Osteoblast (primary cell): ENCODE measurements around the gene ARRDC3. TPM values are rescaled to one million over a fixed set of nuclear protein-coding genes. Genes with fewer than 3 reads are reported as not detected.

Experiments used
- DNase-seq: peaks from one replicate; pipeline ENCODE4 v3.0.0; 2011; ENCODE audit warnings: low spot score, mixed read lengths; ENCODE audit not compliant: insufficient read length; ENCODE audit errors: missing footprints
- H2AFZ ChIP-seq: 2 replicates; pipeline ENCODE4 v1.6.0; 2011; ENCODE audit warnings: mild to moderate bottlenecking, low read length
- H3K27ac ChIP-seq: 2 replicates; pipeline ENCODE4 v1.5.1; 2011; ENCODE audit warnings: mild to moderate bottlenecking, low read depth, low read length, moderate library complexity
- H3K27me3 ChIP-seq: 2 replicates; pipeline ENCODE4 v1.6.0; 2012; ENCODE audit warnings: mild to moderate bottlenecking, control low read depth, inconsistent platforms, low read length, moderate library complexity; ENCODE audit not compliant: insufficient read depth
- H3K36me3 ChIP-seq: 2 replicates; pipeline ENCODE4 v1.5.1; 2011; ENCODE audit warnings: mild to moderate bottlenecking, low read length, control low read depth, moderate library complexity; ENCODE audit not compliant: insufficient read depth
- H3K4me1 ChIP-seq: 2 replicates; pipeline ENCODE4 v1.5.1; 2011; ENCODE audit warnings: mild to moderate bottlenecking, low read length, control low read depth, moderate library complexity; ENCODE audit not compliant: insufficient read depth
- H3K4me2 ChIP-seq: 2 replicates; pipeline ENCODE4 v1.6.0; 2011; ENCODE audit warnings: mild to moderate bottlenecking, low read length; ENCODE audit not compliant: insufficient read depth
- H3K4me3 ChIP-seq: fragments of 200-600 bp; sonication (generic); 3 replicates; pipeline ENCODE4 v1.5.1; 2012; ENCODE audit warnings: mild to moderate bottlenecking, low read length, inconsistent platforms; ENCODE audit not compliant: insufficient read depth
- H3K79me2 ChIP-seq: 2 replicates; pipeline ENCODE4 v1.6.0; 2012; ENCODE audit warnings: mild to moderate bottlenecking, low read length, control low read depth, inconsistent platforms; ENCODE audit not compliant: insufficient read depth
- H3K9me3 ChIP-seq: 2 replicates; pipeline ENCODE4 v1.5.1; 2011; ENCODE audit warnings: low read depth, low read length, control low read depth
- H4K20me1 ChIP-seq: 2 replicates; pipeline ENCODE4 v1.6.0; 2012; ENCODE audit warnings: mild to moderate bottlenecking, low read length, control low read depth; ENCODE audit not compliant: insufficient read depth
- total RNA-seq: library from RNA; depleted of rRNA; stranded (reverse); fragments of >200 nt; gene quantifications from 2 replicates; pipeline ENCODE4 v1.2.3, GENCODE V29; 2012
- TF ChIP-seq, protein P1 (sequence below): IDR thresholded peaks from 2 replicates; pipeline ENCODE4 v1.5.1; 2011; ENCODE audit warnings: mild to moderate bottlenecking, low read depth, low read length, moderate library complexity; ENCODE audit errors: extremely low read depth

Gene ARRDC3
- total RNA-seq, 1 donor, result 101 TPM

DNA sequence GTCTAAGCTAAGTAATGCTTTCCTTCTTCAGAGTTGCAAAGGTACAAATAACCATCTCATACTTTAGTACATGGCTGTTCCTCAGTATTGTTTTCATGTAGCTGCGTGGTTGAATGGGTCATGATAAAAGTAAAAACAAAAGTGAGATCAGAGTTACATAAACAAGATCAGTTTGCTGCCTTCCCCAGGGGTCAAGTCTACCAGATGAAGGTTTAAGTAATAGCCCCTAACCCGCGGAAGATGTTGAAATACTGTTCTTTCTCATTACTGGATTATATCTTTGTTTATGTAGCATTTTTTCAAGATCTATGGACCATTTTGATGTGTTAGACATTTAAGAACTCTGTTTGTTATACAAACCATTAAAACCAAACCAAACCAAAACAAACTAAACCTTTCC, 34.1 kb upstream of the ARRDC3 start:
- H3K4me3 ChIP-seq, result no peak overlapping the region
- no peaks in the 10 kb centered on the region for H3K9me3 ChIP-seq
- no peaks in the 10 kb centered on the region for H3K4me1 ChIP-seq
- no peaks in the 10 kb centered on the region for H3K27me3 ChIP-seq
- no peak overlapping the region for H3K4me2 ChIP-seq
- H2AFZ ChIP-seq, result peak overlapping the region; percentile 4
- H4K20me1 ChIP-seq, result no peaks in the 10 kb centered on the region
- no peaks in the 10 kb centered on the region for H3K79me2 ChIP-seq
- H3K36me3 ChIP-seq, result no peaks in the 10 kb centered on the region
- no peak for DNase-seq
- TF ChIP-seq, protein P1, sequence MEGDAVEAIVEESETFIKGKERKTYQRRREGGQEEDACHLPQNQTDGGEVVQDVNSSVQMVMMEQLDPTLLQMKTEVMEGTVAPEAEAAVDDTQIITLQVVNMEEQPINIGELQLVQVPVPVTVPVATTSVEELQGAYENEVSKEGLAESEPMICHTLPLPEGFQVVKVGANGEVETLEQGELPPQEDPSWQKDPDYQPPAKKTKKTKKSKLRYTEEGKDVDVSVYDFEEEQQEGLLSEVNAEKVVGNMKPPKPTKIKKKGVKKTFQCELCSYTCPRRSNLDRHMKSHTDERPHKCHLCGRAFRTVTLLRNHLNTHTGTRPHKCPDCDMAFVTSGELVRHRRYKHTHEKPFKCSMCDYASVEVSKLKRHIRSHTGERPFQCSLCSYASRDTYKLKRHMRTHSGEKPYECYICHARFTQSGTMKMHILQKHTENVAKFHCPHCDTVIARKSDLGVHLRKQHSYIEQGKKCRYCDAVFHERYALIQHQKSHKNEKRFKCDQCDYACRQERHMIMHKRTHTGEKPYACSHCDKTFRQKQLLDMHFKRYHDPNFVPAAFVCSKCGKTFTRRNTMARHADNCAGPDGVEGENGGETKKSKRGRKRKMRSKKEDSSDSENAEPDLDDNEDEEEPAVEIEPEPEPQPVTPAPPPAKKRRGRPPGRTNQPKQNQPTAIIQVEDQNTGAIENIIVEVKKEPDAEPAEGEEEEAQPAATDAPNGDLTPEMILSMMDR, result no peak
- H3K27ac ChIP-seq, result no peak overlapping the region

DNA sequence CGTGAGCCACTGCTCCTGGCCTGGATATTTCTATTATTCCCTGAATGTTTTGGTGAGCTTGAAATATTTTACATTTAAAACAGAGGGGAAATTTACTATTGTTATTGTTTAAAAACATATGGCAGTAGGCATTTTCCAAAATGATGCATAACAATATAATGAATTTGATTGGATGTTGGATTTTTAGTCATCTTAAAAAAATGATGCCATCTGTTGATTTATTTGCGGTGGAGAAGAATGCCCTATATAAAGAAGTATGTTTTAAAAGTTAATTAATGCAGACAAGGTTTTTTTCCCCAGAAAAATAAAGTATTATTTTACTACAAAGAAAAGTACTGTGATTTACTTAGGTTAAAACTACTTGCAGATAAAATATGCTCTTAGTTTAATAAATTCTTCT, 33.4 kb upstream of the ARRDC3 start:
- Histone ChIP-seq H4K20me1 (no peaks in the 10 kb centered on the region), H3K9me3 (no peaks in the 10 kb centered on the region), H3K27ac (no peak overlapping the region), H3K4me2 (no peak overlapping the region), H2AFZ (no peak overlapping the region), H3K36me3 (no peaks in the 10 kb centered on the region), H3K27me3 (no peaks in the 10 kb centered on the region), H3K4me3 (no peak overlapping the region), H3K79me2 (no peaks in the 10 kb centered on the region), H3K4me1 (no peaks in the 10 kb centered on the region)
- no peak for DNase-seq
- TF ChIP-seq, protein P1, result no peak

DNA sequence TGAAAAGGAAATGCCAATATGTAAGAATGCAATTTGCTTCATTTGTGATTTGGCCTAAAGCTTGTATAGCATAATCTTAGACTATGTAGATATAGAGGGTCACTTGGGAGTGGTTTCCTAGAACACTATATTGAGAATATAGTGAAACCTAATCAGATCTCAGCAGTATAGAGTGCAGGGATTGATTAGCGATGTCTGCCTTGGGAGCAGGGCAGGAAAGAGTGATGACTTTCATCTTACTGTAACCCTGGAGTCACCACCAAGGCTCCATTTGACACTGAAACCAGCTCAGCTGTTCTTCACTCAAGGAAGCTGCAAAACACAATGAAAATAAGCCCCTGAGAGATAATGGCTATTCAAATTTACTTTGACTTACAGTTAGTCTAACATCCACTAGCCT, 26.2 kb upstream of the ARRDC3 start:
- no peaks in the 10 kb centered on the region for H3K27me3 ChIP-seq
- H3K4me2 ChIP-seq, result no peak overlapping the region
- H3K79me2 ChIP-seq, result no peaks in the 10 kb centered on the region
- H4K20me1 ChIP-seq, result no peaks in the 10 kb centered on the region
- H3K4me1 ChIP-seq, result no peaks in the 10 kb centered on the region
- H2AFZ ChIP-seq, result no peak overlapping the region
- DNase-seq, result no peak
- H3K9me3 ChIP-seq, result no peaks in the 10 kb centered on the region
- TF ChIP-seq, protein P1, result no peak
- no peak overlapping the region for H3K27ac ChIP-seq
- H3K4me3 ChIP-seq, result no peak overlapping the region
- H3K36me3 ChIP-seq, result no peaks in the 10 kb centered on the region

DNA sequence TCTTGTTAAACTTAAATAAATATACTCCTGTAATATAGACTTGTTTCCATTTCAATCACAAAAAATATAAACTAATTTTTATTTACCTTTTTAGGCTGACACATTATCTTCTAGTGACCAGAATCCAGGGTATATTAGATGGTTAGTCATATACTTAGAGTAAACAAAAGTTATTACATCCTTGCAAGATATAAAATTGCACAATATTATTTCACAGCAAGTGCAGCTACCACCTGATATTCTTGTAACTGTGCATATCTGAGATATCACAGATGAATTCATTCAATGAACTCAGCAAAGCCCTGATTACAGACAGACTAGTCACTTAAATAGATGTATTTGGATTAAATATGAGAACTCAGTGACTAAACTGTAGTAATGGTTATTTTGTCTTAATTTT, 25.6 kb upstream of the ARRDC3 start:
- no peak overlapping the region for H3K4me2 ChIP-seq
- no peak for DNase-seq
- TF ChIP-seq, protein P1, result no peak
- no peaks in the 10 kb centered on the region for H3K79me2 ChIP-seq
- H3K4me1 ChIP-seq, result no peaks in the 10 kb centered on the region
- H3K4me3 ChIP-seq, result no peak overlapping the region
- H3K36me3 ChIP-seq, result no peaks in the 10 kb centered on the region
- no peak overlapping the region for H2AFZ ChIP-seq
- no peaks in the 10 kb centered on the region for H4K20me1 ChIP-seq
- H3K9me3 ChIP-seq, result no peaks in the 10 kb centered on the region
- H3K27me3 ChIP-seq, result no peaks in the 10 kb centered on the region
- no peak overlapping the region for H3K27ac ChIP-seq
